Left hindlimb (tissue), 1 donor: ENCODE measurements around the gene CBARP.
A peak's percentile ranks its signal among the peaks of the same experiment; 100 is the strongest.

Source experiments
- DNase-seq: peaks from one replicate; pipeline ENCODE4 v3.0.0-alpha.2; 2018

CBARP gene, protein sequence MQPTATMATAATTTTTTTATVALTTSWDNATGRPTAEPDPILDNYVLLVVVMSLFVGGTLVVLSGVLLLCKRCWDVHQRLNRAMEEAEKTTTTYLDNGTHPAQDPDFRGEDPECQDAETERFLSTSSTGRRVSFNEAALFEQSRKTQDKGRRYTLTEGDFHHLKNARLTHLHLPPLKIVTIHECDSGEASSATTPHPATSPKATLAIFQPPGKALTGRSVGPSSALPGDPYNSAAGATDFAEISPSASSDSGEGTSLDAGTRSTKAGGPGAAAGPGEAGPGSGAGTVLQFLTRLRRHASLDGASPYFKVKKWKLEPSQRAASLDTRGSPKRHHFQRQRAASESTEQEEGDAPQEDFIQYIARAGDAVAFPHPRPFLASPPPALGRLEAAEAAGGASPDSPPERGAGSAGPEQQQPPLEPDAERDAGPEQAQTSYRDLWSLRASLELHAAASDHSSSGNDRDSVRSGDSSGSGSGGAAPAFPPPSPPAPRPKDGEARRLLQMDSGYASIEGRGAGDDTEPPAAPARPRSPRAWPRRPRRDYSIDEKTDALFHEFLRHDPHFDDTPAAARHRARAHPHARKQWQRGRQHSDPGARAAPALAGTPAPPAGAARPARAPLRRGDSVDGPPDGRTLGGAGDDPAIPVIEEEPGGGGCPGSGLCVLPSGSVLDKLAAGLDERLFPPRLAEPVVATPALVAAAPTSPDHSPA

DNA sequence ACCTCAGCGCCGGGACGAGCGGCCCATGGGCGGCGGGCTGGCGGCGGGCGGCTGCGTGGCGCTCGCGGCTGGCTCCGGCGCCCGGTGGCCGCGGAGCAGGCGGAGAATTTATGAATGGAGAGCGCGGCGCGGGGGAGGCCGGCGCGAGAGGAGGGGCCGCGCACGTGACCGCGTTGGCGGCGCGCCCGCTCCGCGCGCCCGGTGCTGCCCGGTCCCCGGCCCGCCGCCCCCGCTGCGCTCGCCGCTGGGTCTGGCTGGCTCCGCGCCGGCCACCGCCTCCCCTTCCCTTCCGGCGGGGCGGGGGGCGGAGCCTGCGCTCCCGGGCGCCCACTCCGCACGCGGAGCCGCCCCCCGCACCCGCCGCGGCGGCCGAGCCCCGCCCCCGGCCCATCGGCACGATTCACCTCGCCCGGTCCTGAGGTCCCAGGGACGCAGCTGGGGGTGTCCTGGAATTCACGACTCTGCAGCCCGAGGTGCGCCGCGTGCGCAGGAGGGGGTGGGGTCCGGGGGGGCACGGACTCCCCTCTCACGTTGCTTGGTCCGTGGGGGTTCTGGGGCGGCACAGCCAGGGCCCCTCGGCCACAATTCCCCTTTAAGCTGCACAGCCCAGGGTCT, at the start of gene CBARP:
CBARP (minus strand) TSS at position 252 of the 615 bp plus-strand sequence. CDS start 1,905 bp downstream, outside the sequence.
- DNase-seq, result peak; percentile 65

- DNase-seq, result no peak
These were observed 48.9 kb upstream of the CBARP start for GRCh38 chr19:1286487-1287353.

DNA sequence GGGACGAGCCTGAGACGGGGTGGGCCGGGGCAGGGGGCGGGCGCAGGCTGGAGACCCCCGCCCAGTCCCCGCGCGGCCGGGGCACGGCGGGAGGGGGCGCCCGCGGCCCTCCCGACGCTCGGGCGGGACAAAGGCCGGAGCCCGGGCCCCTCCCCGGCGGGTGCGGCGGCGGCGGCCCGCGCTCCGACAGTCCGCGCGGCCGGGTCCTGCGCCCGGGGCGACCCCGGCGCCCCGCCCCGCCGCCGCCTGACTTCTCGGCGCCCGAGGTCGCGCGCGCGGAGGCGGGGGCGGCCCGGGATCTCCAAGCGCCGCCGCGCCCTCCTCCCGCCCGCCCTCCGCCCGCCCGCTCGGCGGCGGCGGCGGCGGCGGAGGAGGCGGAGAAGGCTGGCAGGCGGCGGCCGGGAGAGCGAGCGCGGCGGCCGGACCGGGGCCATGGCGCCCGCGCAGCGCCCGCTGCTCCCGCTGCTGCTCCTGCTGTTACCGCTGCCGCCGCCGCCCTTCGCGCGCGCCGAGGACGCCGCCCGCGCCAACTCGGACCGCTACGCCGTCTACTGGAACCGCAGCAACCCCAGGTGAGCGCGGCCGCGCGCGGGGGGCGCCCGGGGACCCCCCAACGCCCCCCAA, 48.0 kb upstream of the CBARP start, which contains the start of gene EFNA2:
EFNA2 (plus strand) TSS at position 137 of the 624 bp plus-strand sequence; CDS start at position 433, 296 bp downstream.
- no peak for DNase-seq

DNA sequence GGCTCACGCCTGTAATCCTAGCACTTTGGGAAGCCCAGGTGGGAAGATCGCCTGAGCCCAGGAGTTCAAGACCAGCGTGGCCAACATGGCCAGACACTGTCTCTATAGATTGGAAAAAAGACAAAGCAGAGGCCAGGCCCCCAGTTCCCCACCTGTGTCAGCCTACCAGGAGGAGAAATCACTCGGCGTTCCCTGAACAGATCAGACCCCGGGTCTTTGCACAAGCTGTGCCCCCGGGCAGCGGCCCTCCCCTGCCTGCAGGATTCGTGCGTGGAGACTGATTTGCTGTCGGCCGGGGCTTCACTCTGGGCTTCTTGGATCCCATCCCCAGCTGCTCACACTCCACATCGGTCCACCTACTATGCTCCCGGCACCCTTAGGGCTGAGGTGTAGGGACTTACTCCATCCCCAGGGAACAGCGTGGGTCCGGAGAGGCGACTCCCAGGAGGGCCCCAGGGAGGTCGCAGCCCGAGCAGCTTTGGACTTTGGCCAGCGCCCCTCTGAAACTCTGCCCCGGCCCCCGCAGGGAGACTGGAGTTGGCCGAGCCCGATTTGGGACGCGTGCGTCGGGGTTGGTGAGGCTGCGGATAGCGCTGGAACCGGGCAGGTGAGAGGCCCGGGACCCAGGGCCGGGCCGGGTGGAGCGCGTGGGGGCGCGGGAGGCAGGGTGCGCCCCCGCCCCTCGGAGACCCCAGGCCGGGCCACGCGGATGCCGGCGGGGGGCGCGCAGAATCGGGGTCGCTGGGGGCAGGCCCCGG, 47.4 kb upstream of the CBARP start:
- no peak for DNase-seq

DNA sequence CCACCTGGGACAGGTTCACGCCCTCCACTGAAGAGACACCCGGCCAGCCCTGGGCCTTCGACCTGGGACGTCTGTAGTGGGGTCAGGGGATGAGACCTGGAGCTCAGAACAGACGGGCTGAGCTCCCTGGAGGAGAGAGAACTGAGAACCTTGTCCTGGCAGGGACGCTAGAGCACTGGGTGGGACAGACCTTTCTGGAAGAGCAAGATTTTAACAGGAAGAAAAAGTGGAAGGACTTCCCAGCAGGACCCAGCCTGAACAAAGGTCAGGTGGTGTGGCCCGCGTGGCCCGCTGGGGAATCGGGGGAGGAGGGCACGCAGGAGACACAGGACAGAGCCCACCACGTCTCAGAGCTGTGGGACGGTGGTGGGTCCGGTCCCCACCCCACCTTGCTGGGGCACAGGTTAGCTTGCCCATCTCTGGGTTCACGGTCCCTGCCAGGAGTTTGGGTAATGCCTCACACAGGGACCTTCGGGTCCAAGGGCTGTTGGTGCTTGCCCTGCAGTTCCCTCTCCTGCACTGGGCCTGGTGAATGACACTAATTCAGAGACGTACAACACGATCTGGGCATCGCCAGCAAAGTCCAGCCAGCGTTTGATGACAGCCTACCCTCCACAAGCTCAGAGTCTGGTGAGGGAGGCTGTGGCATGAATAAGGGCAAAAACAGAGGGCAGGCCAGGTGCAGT, 46.6 kb upstream of the CBARP start:
- DNase-seq, result no peak

DNA sequence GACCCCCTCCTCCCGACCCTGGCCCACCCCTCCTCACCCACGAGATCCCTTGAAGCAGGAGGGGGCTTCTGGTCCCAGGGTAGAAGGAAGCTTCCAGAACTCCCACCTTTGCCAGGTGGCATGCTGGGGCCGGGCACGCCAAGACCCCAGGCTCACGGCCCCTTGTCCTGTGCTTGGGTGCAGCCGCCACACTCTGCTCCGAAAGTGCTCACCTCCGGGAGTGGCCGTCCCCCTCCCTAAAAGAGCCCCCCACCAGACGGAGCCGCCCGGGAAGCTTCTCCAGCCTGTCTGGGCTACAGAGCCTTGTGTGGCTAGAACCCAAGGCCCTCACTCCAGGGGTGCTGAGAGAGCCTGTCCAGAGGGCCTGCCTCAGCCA, 46.1 kb upstream of the CBARP start:
- no peak for DNase-seq

DNA sequence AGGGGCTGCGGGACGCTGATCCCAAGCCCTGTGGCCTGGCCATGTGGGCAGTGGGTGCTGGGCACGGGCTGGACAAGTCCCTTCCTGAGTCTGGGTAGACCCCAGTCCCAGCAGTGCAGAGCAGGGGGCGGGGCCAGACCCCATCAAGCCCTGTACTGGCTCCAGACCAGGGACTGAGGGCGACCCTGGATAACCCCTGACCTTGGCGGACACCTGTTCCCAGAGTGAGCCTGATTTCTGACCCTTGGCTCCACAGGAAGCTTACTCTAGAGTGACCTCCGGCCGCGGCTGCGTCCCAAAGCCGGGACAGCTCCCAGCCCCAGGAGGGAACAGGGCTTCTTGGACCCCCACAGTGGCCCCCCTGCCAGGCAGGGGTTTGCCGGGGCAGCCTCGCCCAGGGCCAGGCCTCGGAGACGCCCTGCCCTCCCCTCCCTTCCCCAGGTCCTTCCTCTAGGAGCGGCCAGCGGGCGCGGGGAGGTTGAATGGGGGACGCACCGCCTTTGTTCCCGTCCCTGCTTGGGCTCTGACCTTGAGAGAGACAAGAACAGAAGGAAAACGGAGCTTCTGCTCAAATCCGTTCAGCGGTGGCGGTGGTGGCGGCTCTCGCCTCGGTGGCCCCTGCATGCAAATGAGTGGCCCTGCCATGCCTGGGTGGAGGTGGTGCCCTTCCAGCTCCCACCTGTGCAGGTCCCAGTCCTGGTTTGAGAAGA, 45.6 kb upstream of the CBARP start:
- DNase-seq, result no peak

DNA sequence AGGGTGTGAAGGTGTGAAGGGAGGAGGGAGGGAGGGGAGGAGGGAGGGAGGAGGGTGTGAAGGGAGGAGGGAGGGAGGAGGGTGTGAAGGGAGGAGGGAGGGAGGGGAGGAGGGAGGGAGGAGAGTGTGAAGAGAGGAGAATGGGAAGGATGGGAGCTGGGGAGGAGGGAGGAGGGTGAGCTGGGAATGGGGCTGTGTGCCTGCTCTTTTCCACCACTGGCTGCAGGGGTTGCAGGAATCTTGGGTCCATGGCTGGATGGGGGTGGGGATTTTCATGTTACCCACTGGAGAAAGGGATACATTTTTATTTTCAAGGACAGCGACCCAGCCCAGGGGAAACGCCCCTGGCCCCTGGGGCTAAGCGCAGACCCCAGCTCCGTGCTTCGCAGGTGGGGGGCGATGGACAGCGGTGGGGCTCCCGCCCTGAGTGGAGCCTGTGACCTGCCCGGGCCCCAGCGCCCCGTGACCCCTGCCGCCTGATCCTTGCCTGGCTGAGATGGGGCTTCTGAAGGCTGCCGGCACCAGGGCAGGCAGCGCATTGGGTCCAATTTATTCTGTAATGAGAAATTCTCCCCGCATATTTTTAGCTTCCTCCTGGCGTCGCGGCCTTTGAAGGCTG, 44.9 kb upstream of the CBARP start:
- DNase-seq, result no peak

- DNase-seq, result no peak
These were observed 43.9 kb upstream of the CBARP start for GRCh38 chr19:1281569-1282287.

DNA sequence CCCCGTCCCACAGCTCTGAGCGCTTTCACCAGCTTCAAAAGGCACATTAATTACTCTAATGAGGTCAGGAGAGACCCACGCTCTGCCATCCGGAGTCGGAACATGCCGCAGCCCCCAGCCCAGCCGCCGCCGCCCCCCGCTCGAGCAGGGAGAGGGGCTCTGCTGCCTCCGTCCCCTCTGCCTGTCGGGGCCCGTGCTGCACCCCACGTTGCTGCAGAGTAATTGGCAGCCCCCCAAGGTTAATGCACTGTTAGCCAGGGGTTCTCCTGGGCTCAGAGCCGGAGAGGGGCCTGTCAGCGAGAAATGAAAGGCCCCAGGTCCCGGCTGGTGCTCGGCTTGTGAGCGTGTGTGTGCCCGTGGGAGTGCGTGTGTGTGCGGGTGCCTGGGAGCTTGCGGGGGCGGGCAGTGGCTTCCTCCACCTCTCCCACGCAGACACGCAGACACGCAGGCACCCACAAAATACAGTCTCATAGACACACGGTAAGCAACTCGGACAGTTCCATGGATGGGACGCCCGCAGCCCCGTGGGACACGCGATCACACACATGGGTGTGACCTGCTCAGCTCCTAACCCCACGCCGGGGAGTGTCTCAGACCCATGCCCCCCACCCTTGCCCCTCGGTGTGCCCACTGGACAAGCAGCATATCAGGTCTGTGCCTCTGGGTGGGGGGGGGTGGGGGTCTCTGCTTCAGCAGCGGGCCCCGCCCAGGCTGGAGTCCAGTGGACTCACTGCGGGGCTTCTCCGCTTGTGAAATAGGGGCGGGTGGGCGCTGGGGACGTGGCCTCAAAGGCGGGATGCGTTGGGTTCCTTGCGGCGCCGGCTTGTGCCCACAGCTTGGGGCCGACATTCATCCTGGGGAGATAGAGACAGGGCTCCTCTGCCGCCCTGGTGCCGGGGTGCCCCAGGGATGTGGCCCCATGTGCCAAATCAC, 43.1 kb upstream of the CBARP start:
- DNase-seq, result no peak

DNA sequence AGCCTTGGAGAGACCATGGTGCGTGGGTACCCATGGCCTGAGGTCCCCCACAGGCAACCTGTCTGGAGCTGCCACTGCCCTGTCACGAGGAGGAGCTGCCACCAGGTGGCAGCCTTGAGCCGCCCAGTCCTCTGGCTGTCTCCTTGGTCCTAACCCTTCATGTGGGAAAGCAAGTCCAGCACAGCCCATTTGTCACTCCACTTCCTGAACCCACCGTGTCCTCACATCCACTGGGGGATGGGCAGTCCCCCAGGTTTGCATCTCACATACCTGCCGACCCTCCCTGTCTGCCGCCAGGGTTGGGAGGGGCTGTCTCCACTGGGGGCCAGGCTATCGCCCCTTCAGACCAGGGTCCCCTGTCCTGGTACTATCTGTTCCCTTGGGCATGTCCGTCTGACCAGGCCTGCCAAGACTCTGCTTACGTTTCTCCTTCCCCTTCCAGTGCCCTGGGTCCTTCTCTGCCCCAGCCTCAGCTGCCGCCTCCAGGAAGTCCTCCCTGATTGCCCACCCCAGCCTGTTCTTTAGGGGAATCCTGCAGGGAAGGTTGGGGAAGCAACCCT, 42.1 kb upstream of the CBARP start:
- DNase-seq, result peak; percentile 89

- DNase-seq, result peak; percentile 53
These were observed 41.2 kb upstream of the CBARP start for GRCh38 chr19:1278713-1279660.

DNA sequence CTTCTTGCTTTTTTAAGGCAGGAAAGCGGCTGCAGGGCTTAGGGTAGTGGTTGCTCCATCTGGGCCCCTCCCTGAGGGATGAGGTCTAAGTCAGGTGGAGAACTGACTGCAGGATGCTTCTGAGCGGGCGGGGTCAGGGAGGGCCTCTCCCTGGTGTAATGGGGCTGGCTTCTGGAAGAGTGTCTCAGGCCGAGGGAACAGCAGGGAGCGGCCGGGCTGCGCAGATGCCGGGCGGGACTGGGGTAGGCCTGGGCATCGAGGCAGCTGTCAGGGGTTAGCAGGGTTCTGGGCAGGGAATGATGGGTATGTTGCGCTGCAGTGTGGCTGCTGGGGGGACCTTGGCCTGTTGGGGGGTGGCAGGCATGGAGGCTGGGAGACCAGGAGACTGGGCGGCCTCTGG, 40.3 kb upstream of the CBARP start:
- DNase-seq, result peak; percentile 41

GRCh38 chr19:1277061-1277460, 39.3 kb upstream of the CBARP start:
- DNase-seq, result no peak

- peak; percentile 49 for DNase-seq
These were observed 38.8 kb upstream of the CBARP start for GRCh38 chr19:1276628-1277022.

- no peak for DNase-seq
These were observed 38.3 kb upstream of the CBARP start for GRCh38 chr19:1275976-1276627.
